ENCODE measurements around the gene MIOS.

Gene MIOS

DNA sequence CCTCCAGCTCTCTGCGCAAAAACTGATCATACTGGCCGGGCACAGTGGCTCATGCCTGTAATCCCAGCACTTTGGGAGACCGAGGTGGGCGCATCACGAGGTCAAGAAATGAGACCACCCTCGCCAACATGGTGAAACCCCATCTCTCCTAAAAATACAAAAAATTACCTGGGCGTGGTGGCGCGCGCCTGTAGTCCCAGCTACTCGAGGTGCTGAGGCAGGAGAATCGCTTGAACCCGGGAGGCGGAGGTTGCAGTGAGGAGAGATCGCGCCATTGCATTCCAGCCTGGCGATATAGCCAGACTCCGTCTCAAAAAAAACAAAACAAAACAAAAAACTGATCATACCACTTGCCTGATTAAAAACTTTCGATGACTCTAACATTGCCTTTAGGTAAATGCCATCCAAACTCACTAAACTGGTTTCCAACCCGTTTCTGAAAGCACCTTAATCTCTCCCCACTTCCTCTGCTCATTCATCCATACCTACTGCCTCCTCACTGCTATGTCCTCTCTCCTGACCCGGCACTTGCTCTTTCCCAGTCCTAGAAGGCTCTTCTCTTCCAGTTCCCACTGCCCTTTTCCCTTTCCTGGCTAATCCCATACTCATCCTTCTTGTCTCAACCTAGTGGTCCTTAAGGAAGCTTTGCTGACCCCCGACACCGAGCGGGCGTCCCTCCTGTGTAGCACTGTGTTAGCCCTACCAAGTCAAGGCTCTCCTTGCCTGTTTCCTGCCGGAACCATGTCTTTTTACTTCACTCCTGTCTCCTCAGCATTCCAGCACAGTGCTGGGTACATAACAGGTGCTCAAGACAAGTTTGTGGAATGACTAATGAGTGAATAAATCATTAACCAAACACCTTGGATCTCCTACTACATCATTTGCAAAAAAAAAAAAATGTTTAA is 686 bp upstream of the MIOS start:
- TF ChIP-seq, protein P1, sequence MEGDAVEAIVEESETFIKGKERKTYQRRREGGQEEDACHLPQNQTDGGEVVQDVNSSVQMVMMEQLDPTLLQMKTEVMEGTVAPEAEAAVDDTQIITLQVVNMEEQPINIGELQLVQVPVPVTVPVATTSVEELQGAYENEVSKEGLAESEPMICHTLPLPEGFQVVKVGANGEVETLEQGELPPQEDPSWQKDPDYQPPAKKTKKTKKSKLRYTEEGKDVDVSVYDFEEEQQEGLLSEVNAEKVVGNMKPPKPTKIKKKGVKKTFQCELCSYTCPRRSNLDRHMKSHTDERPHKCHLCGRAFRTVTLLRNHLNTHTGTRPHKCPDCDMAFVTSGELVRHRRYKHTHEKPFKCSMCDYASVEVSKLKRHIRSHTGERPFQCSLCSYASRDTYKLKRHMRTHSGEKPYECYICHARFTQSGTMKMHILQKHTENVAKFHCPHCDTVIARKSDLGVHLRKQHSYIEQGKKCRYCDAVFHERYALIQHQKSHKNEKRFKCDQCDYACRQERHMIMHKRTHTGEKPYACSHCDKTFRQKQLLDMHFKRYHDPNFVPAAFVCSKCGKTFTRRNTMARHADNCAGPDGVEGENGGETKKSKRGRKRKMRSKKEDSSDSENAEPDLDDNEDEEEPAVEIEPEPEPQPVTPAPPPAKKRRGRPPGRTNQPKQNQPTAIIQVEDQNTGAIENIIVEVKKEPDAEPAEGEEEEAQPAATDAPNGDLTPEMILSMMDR (IDR thresholded peaks at IDR 0.05; ENCODE audit: low read depth, low read length, missing control alignments) = no peak
- no peak for DNase-seq (ENCODE audit: low read depth)
- H3K4me3 ChIP-seq (ENCODE audit: low read depth, low read length) = peak overlapping the region; percentile 62
- in situ Hi-C loops (cut with HindIII; ENCODE audit: low sequenced_read_pairs) = no loop called here

DNA sequence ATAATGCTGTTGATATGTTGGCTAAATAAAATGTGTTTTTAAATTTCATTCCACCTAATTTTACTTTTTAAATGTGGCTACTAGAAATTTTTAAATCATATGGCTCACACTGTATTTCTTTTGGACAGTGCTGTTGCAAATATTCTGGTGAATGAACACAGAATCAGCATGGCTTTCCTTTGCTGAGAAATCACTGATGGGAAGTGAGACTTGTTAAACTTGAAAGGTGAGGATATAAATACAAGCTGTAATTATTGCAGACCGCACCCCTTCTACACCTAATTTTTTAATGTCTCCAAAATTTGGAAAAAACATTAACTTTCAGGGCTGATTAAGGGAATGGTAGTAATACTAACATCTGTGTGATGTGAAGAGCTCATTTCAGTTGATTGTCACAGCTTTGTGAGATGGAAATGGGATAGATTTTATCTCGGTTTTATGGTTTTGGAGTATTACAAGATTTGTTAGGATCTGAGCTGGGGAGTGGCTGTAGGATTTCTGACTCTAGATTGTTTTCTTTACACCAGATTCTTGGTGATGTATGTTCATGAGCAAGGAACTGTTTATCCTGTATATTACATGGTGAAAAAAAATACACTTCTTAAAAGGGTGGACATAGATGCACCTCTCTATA is 1.3 kb downstream of the MIOS start:
- in situ Hi-C loops (cut with HindIII; ENCODE audit: low sequenced_read_pairs) = no loop called here
- no peak for DNase-seq (ENCODE audit: low read depth)
- H3K4me3 ChIP-seq (ENCODE audit: low read depth, low read length) = peak overlapping the region; percentile 62
- TF ChIP-seq, protein P1 (IDR thresholded peaks at IDR 0.05; ENCODE audit: low read depth, low read length, missing control alignments) = no peak

DNA sequence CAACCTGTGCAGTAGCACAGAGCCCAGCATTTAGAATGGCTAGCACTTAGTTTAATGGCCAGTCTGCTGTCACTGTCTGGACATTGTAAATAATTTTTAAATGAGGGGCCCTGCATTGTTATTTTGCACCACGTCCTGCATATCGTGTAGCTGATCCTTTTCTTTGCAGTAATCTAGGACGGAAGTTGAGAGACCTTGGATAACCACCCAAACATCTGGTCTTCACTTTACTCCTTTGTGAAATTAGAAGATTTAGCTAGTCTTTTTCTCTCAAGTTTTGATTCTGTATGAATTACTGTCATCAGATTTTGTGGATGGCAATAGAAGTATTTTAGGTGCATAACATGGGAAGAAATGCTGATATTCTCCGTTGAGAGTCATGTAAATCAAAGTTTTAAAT is 1.9 kb downstream of the MIOS start:
- DNase-seq (ENCODE audit: low read depth) = no peak
- H3K4me3 ChIP-seq (ENCODE audit: low read depth, low read length) = peak overlapping the region; percentile 62
- TF ChIP-seq, protein P1 (IDR thresholded peaks at IDR 0.05; ENCODE audit: low read depth, low read length, missing control alignments) = no peak
- in situ Hi-C loops (cut with HindIII; ENCODE audit: low sequenced_read_pairs) = no loop called here

DNA sequence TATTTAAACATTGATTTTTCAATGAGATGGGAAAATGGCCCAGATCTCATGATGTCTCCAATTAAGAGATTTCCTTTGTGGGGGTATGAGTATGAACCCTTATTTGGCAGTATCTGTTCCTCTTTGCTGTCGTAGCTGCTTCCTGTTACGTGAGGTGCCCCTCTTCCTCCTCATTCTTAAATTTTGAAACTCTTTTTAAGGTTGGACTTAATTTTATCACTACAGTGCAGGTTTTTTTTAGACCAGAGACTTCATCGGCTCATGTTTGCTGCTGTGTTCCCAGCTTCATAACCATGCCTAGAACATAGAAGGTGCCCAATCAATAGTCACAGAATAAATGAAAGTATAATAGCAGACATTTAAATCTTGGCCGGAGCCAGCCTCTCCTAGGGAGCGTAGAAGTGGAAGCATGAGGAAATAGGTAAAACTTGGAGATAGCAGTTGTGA is 2.4 kb downstream of the MIOS start:
- no peak overlapping the region for H3K4me3 ChIP-seq (ENCODE audit: low read depth, low read length)
- TF ChIP-seq, protein P1 (IDR thresholded peaks at IDR 0.05; ENCODE audit: low read depth, low read length, missing control alignments) = no peak
- in situ Hi-C loops (cut with HindIII; ENCODE audit: low sequenced_read_pairs) = no loop called here
- no peak for DNase-seq (ENCODE audit: low read depth)

DNA sequence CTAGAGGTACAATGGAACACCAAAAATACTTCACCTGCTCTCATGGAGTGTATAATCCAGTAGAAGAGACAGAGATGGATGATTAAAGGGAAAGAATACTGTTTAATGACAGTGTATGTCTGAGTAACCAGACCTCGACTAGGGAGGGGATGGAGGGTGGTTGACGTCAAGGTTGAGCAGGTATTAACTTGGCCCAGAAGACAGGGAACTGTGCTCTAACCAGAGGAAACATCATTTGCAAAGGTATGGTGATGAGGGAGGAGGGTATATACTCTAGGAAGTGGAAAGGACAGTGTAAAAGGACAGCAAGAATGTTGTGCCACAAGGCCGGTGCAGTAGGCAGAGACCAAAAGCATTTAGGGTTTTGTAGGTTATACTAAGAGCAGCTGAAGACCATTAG is 2.9 kb downstream of the MIOS start:
- no peak for DNase-seq (ENCODE audit: low read depth)
- TF ChIP-seq, protein P1 (IDR thresholded peaks at IDR 0.05; ENCODE audit: low read depth, low read length, missing control alignments) = no peak
- no peak overlapping the region for H3K4me3 ChIP-seq (ENCODE audit: low read depth, low read length)
- in situ Hi-C loops (cut with HindIII; ENCODE audit: low sequenced_read_pairs) = no loop called here

- in situ Hi-C loops (cut with HindIII; ENCODE audit: low sequenced_read_pairs) = no loop called here
- no peak for DNase-seq (ENCODE audit: low read depth)
- TF ChIP-seq, protein P1 (IDR thresholded peaks at IDR 0.05; ENCODE audit: low read depth, low read length, missing control alignments) = no peak
- no peak overlapping the region for H3K4me3 ChIP-seq (ENCODE audit: low read depth, low read length)
Observed at GRCh38 chr7:7570584-7570983, 3.9 kb downstream of the MIOS start.
